CD4-positive, alpha-beta T cell treated with Interleukin-15 for 1 hour (primary cell): ENCODE data around the gene PDE8B.

ENCODE experiments used
- DNase-seq: peaks from one replicate; pipeline ENCODE4 v3.0.0-alpha.2; 2020

PDE8B gene

GRCh38 chr5:77232574-77233358 is 22.3 kb downstream of the PDE8B start:
- DNase-seq, result peak; percentile 57

GRCh38 chr5:77235846-77236721 is 25.6 kb downstream of the PDE8B start:
- no peak for DNase-seq

- DNase-seq, result no peak
Observed at GRCh38 chr5:77239126-77239741, 28.8 kb downstream of the PDE8B start.

GRCh38 chr5:77241444-77241843 is 31.0 kb downstream of the PDE8B start:
- DNase-seq, result no peak

GRCh38 chr5:77249475-77249874 is 39.0 kb downstream of the PDE8B start:
- no peak for DNase-seq

- DNase-seq, result no peak
Observed at GRCh38 chr5:77250021-77250420, 39.5 kb downstream of the PDE8B start.

- DNase-seq, result no peak
Observed at GRCh38 chr5:77251921-77252320, 41.4 kb downstream of the PDE8B start.

GRCh38 chr5:77255617-77256016 is 45.1 kb downstream of the PDE8B start:
- no peak for DNase-seq

- DNase-seq, result no peak
Observed at GRCh38 chr5:77256406-77256805, 45.9 kb downstream of the PDE8B start.

- no peak for DNase-seq
Observed at GRCh38 chr5:77258652-77259051, 48.2 kb downstream of the PDE8B start.

GRCh38 chr5:77259476-77259875 is 49.0 kb downstream of the PDE8B start:
- DNase-seq, result no peak

- DNase-seq, result no peak
Observed at GRCh38 chr5:77262697-77263096, 52.2 kb downstream of the PDE8B start.

- DNase-seq, result no peak
Observed at GRCh38 chr5:77266291-77266690, 55.8 kb downstream of the PDE8B start.

GRCh38 chr5:77267496-77267895 is 57.0 kb downstream of the PDE8B start:
- DNase-seq, result no peak

- no peak for DNase-seq
Observed at GRCh38 chr5:77272206-77272605, 61.7 kb downstream of the PDE8B start.

GRCh38 chr5:77277759-77278158 is 67.3 kb downstream of the PDE8B start:
- no peak for DNase-seq

GRCh38 chr5:77280036-77280435 is 69.6 kb downstream of the PDE8B start:
- no peak for DNase-seq

- no peak for DNase-seq
Observed at GRCh38 chr5:77281969-77282336, 71.5 kb downstream of the PDE8B start.

GRCh38 chr5:77282337-77283027 is 72.0 kb downstream of the PDE8B start:
- no peak for DNase-seq

- DNase-seq, result no peak
Observed at GRCh38 chr5:77285251-77285841, 74.9 kb downstream of the PDE8B start.

- no peak for DNase-seq
Observed at GRCh38 chr5:77292026-77292757, 81.7 kb downstream of the PDE8B start.

- DNase-seq, result no peak
Observed at GRCh38 chr5:77294185-77294584, 83.7 kb downstream of the PDE8B start.
